B cell (primary cell): ENCODE results near the gene BTAF1. TPM values are rescaled to one million over a fixed set of nuclear protein-coding genes. Genes with fewer than 3 reads are reported as not detected.

Experiments used
- ATAC-seq: fragments of 200-7000 bp; cut with Tn5 transposase; one replicate; pipeline ENCODE4 v1.10.0; 2021; ENCODE audit warnings: low read depth, mild to moderate bottlenecking, moderate number of reproducible peaks, moderate library complexity
- CTCF ChIA-PET: fragments of 350-600 bp; sonication (Branson Sonifier 250); formaldehyde crosslinking; loops from one replicate; lab custom pipeline; 2021; ENCODE audit warnings: antibody characterized with exemption, inconsistent platforms; lab: Charles Lee
- POLR2A ChIA-PET: fragments of 350-600 bp; sonication (Branson Sonifier 250); formaldehyde crosslinking; loops from one replicate; lab custom pipeline; 2021; ENCODE audit warnings: antibody characterized with exemption; lab: Charles Lee
- DNase-seq: peaks from one replicate; pipeline ENCODE4 v3.0.0; 2013
- H2AFZ ChIP-seq: 2 replicates; pipeline ENCODE4 v1.6.1; 2012; ENCODE audit warnings: mild to moderate bottlenecking, low read depth, low read length; ENCODE audit not compliant: insufficient read depth, poor library complexity, severe bottlenecking
- H3K27ac ChIP-seq, 2 donors: 1 replicate in 1 of 2; 2 replicates in 1 of 2; pipeline ENCODE4 v1.5.1; 2012 to 2013; ENCODE audit warnings: low read length in 2 of 2, mild to moderate bottlenecking in 2 of 2, moderate library complexity in 1 of 2
- H3K27me3 ChIP-seq, 4 experiments: fragments of 200-600 bp in 1 of 4; sonication (generic) in 1 of 4; replicated peaks in 1 of 4; 1 replicate in 2 of 4; 2 replicates in 2 of 4; pipeline versions ENCODE4 v1.6.1 to v1.7.0; 2013 to 2016; ENCODE audit warnings: low read length in 3 of 4, mild to moderate bottlenecking in 2 of 4, mixed read lengths in 1 of 4, moderate library complexity in 1 of 4; ENCODE audit not compliant: insufficient read depth in 4 of 4, control insufficient read depth in 3 of 4; ENCODE audit errors: control extremely low read depth in 1 of 4
- H3K36me3 ChIP-seq, 2 experiments: replicated peaks in 1 of 2; 1 replicate in 1 of 2; 2 replicates in 1 of 2; pipeline versions ENCODE4 v1.6.1 to v1.7.1; 2013; ENCODE audit warnings: low read length in 1 of 2; ENCODE audit not compliant: insufficient read depth in 2 of 2, control insufficient read depth in 1 of 2; ENCODE audit errors: control extremely low read depth in 1 of 2, extremely low read depth in 1 of 2
- H3K4me1 ChIP-seq, 2 donors: fragments of 200-600 bp in 1 of 2; sonication (generic) in 1 of 2; 1 replicate in 1 of 2; 2 replicates in 1 of 2; pipeline versions ENCODE4 v1.5.1 to v1.6.1; 2013 to 2017; ENCODE audit warnings: low read length in 2 of 2; ENCODE audit not compliant: control insufficient read depth in 2 of 2, insufficient read depth in 2 of 2
- H3K4me2 ChIP-seq: replicated peaks from 2 replicates; pipeline ENCODE3; 2012; ENCODE audit warnings: mild to moderate bottlenecking, low read depth, low read length; ENCODE audit not compliant: poor library complexity, severe bottlenecking
- H3K4me3 ChIP-seq, 5 experiments: fragments of 200-600 bp in 1 of 5; sonication (generic) in 1 of 5; 1 replicate in 3 of 5; 2 replicates in 2 of 5; pipeline versions ENCODE4 v1.5.1 to v1.7.0; 2011 to 2016; ENCODE audit warnings: low read length in 4 of 5, mild to moderate bottlenecking in 4 of 5, low read depth in 2 of 5, control low read depth in 1 of 5, moderate library complexity in 1 of 5; ENCODE audit not compliant: insufficient read depth in 1 of 5; ENCODE audit errors: control extremely low read depth in 1 of 5, extremely low read depth in 1 of 5
- H3K79me2 ChIP-seq: fragments of 200-600 bp; sonication (generic); one replicate; pipeline ENCODE4 v1.6.0; 2016; ENCODE audit warnings: low read length; ENCODE audit not compliant: control insufficient read depth, insufficient read depth
- H3K9ac ChIP-seq: fragments of 200-600 bp; sonication (generic); 2 replicates; pipeline ENCODE4 v1.6.1; 2017; ENCODE audit warnings: mild to moderate bottlenecking, low read length, moderate library complexity
- H3K9me3 ChIP-seq, 3 donors: one replicate each; pipeline versions ENCODE4 v1.6.1 to v1.7.1; 2013; ENCODE audit warnings: low read length in 2 of 3; ENCODE audit not compliant: control insufficient read depth in 2 of 3, insufficient read depth in 1 of 3; ENCODE audit errors: control extremely low read depth in 1 of 3
- H4K20me1 ChIP-seq: 2 replicates; pipeline ENCODE4 v1.6.0; 2012; ENCODE audit warnings: mild to moderate bottlenecking, low read length; ENCODE audit not compliant: insufficient read depth, control insufficient read depth, poor library complexity, severe bottlenecking
- H3K27ac Mint-ChIP-seq: one replicate; pipeline ENCODE4 v1.8.0; 2021; ENCODE audit warnings: mixed read lengths
- H3K27me3 Mint-ChIP-seq: one replicate; pipeline ENCODE4 v1.8.0; 2021; ENCODE audit warnings: mixed read lengths
- H3K4me1 Mint-ChIP-seq: one replicate; pipeline ENCODE4 v1.8.0; 2021; ENCODE audit warnings: mixed read lengths
- H3K4me3 Mint-ChIP-seq: one replicate; pipeline ENCODE4 v1.8.0; 2021; ENCODE audit warnings: mixed read lengths
- H3K9me3 Mint-ChIP-seq: one replicate; pipeline ENCODE4 v1.8.0; 2022; ENCODE audit warnings: mixed read lengths; ENCODE audit not compliant: insufficient read depth
- CTCF ChIP-seq: fragments of 200-600 bp; IDR thresholded peaks from one replicate; pipeline ENCODE4 v1.8.0; 2022; ENCODE audit warnings: antibody characterized with exemption, mild to moderate bottlenecking
- EZH2 ChIP-seq: IDR thresholded peaks from 2 replicates; pipeline ENCODE4 v1.6.1; 2012; ENCODE audit warnings: borderline replicate concordance, low read depth, mild to moderate bottlenecking, moderate library complexity, low read length; ENCODE audit not compliant: insufficient read depth, poor library complexity, severe bottlenecking
- WGBS: methylation state at CpG from one replicate; pipeline ENCODE4 v1.1.5; 2013; ENCODE audit warnings: missing lambda C conversion rate; ENCODE audit not compliant: insufficient coverage; 5-methylcytosine and 5-hydroxymethylcytosine counted together
- intact Hi-C: fragments of 100-400 bp; cut with micrococcal nuclease; formaldehyde crosslinking; loops from one replicate; pipeline ENCODE4 v1.10.0; 2022
- polyA plus RNA-seq: library from polyadenylated mRNA; depleted of rRNA; stranded (reverse); fragments of >200 nt; gene quantifications from 2 replicates; pipeline ENCODE4 v1.2.3, GENCODE V29; 2012
- total RNA-seq, 2 donors: library from RNA; stranded (reverse); fragments of 120-200 nt in 1 of 2; gene quantifications; 1 replicate in 1 of 2; 2 replicates in 1 of 2; pipeline versions ENCODE4 v1.2.3 to v1.2.4, GENCODE V29; 2013 to 2022

Gene BTAF1
- total and polyA plus RNA-seq, 2 donors (not counting 1 experiment from before 2014, with no cell fraction given), result 58.2 to 78.1 TPM

DNA sequence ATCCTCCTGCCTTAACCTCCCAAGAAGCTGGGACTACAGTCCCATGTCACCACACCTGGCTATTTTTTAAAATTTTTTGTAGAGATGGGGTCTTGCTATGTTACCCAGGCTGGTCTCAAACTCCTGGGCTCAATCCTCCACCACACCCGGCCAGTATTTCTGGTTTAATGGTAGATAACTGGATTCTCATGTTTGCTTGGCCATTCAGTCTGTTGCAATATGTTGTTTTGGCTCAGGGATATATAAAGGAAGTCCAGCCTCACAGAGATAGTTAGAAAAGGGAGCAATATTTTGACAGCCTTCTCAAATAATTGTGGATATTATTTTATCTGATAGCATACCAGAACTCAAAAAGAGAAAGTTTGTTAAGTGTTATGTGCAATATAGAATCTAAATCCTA is 82.4 kb downstream of the BTAF1 start:
- intact Hi-C loops, result no loop called here
- no peaks in the 10 kb centered on the region for H3K4me1 Mint-ChIP-seq
- DNase-seq (no peak), ATAC-seq (no peak)
- no peak overlapping the region for H3K4me3 Mint-ChIP-seq
- H3K27ac Mint-ChIP-seq, result no peak overlapping the region
- no peaks in the 10 kb centered on the region for H3K27me3 ChIP-seq
- H3K4me3 ChIP-seq, result no peak overlapping the region
- H3K4me1 ChIP-seq, result no peaks in the 10 kb centered on the region
- no peak overlapping the region for H3K4me2 ChIP-seq
- TF ChIP-seq EZH2 (no peak), CTCF (no peak)
- peaks cover 3% of the 10 kb centered on the region for H3K9me3 Mint-ChIP-seq
- H4K20me1 ChIP-seq, result no peaks in the 10 kb centered on the region
- H3K27me3 Mint-ChIP-seq, result no peaks in the 10 kb centered on the region
- H3K27ac ChIP-seq, result no peak overlapping the region
- WGBS, result no CpG with 5 or more reads among the region's 1 CpG
- H3K9me3 ChIP-seq, result peaks cover 0 to 4% (median 1%) of the 10 kb centered on the region in 3 donors
- peaks cover 6 to 27% of the 10 kb centered on the region in 2 experiments for H3K36me3 ChIP-seq
- H2AFZ ChIP-seq, result no peak overlapping the region
- POLR2A ChIA-PET, result no interaction called here
- H3K9ac ChIP-seq, result no peak overlapping the region
- H3K79me2 ChIP-seq, result no peaks in the 10 kb centered on the region
- CTCF ChIA-PET, result no interaction called here

DNA sequence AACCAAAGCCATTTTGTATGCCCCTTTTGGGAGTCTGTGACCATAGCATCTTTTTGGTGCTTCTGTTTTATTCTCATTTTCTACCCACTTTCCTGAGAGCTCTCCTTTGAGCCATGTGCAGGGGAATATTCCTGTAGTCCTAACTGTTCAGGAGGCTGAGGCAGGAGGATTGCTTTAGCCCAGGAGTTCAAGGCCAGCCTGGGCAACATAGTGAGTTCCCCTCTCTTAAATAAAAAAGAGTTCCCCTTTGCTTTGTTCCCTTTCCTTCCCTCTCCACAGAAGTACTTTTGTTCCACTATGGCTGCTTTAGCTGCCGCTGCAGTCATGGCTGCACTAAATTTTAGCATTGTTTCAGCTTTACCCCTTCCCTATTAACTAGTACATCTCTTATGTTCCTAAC is 85.9 kb downstream of the BTAF1 start:
- Histone ChIP-seq H3K9me3 (no peaks in the 10 kb centered on the region), H3K27ac (no peak overlapping the region), H3K79me2 (no peaks in the 10 kb centered on the region), H4K20me1 (no peaks in the 10 kb centered on the region), H3K27me3 (no peaks in the 10 kb centered on the region), H3K4me1 (no peaks in the 10 kb centered on the region), H3K9ac (no peak overlapping the region), H3K4me2 (no peak overlapping the region), H2AFZ (no peak overlapping the region), H3K36me3 (peaks cover 16 to 36% of the 10 kb centered on the region in 2 experiments), H3K4me3 (no peak overlapping the region)
- no peak for ATAC-seq
- ChIA-PET CTCF (no interaction called here), POLR2A (no interaction called here)
- intact Hi-C loops, result no loop called here
- Mint-ChIP-seq H3K4me1 (no peaks in the 10 kb centered on the region), H3K27me3 (no peaks in the 10 kb centered on the region), H3K9me3 (no peaks in the 10 kb centered on the region), H3K4me3 (no peak overlapping the region), H3K27ac (no peak overlapping the region)
- no peak for DNase-seq
- 83% methylated on average over 1 of the region's 1 CpG for WGBS
- no peak for TF ChIP-seq EZH2
- no peak for TF ChIP-seq CTCF
